Stimulated activated CD8-positive, alpha-beta memory T cell treated with anti-CD3 and anti-CD28 coated beads, Interleukin-7, amount 100 ng/mL, for 24 hours (primary cell): ENCODE data around the gene CRISPLD2.

Source experiments
- DNase-seq: peaks from one replicate; pipeline ENCODE4 v3.0.0-alpha.2; 2020; ENCODE audit warnings: low read depth

The CRISPLD2 gene

GRCh38 chr16:84800158-84800978 is 19.4 kb upstream of the CRISPLD2 start:
- no peak for DNase-seq

DNA sequence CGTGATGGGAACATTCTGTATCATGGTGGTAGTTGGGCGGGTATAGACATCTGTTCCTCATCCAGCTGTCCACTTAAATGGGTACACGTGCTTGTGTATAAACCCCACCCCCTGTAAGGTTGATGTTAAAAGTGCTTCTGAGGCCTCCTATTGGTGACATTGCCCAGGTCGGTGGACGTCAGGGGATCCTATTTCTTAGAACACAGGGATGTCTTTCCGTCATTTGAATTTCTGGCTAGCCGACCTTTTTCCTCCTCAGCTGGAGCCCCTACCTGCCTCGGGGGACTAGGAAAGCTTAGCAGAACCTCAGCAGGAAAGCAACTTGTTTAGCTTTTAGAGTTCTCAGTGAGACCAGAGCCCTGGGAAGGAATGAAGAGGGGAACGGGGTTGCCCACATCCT is 16.6 kb upstream of the CRISPLD2 start:
- DNase-seq = no peak

DNA sequence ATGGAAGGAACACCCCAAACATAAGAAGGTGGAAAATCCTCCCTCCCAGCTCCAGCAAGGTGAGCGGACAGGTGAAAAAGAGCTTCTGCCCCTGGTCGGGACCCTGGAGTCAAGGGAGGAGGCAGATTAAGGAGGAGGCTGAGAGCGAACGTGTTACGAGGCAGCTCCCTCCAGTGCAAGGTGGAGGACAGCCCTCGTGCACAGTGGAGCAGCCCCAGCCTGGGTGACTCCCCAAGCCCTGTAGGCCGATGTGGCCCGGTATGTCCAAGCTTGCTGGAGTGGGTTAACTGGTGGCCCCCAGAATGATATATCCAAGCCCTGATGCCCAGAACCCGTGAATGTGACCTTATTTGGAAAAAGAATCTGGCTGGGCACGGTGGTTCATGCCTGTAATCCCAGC is 15.5 kb upstream of the CRISPLD2 start:
- no peak for DNase-seq

DNA sequence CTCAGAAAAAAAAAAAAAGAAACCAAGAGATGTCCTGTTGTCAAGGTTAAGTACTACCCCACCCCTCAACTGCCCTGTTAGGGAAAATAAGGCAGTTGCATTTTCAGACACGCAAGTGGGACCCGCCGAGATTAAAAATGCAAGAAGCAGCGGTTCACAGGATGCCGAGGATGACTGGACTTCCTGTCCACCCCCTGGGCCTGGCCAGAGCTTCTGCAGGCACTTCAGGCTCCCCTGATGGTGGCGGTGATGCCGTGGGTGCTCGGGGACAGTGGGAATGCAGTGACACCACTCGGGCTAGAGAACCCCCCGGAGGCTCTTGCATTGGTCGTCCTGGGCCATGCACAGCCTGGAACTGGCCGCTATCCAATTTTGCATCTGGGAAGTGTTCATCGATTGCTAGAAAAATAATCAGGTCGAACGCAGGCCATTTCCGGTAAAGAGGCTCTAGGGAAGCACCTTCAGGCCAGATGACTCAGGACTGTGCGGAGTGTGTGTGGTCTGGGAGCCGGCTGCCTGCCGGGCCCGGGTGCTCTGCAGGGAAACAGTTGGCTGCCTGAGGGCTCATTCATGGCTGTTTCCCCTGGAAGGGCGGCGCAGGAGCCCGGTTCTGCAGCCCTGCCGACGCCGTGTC is 13.4 kb upstream of the CRISPLD2 start:
- DNase-seq = no peak

DNA sequence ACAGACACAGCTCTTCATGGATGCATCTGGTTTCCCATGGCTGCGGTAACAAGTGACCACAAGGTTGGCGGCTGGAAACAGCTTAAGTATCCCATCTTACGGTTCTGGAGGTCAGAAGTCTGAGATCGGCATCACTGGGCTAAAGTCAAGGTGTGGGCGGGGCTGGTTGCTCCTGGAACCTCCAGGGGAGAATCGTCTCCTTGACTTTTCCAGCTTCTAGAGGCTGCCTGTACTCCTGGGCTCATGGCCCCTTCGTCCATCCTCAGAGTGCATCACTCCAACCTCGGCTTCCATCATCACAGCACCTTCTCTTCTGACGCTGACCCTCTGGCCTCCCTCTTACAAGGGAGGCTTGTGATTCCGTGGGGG is 12.9 kb upstream of the CRISPLD2 start:
- no peak for DNase-seq

DNA sequence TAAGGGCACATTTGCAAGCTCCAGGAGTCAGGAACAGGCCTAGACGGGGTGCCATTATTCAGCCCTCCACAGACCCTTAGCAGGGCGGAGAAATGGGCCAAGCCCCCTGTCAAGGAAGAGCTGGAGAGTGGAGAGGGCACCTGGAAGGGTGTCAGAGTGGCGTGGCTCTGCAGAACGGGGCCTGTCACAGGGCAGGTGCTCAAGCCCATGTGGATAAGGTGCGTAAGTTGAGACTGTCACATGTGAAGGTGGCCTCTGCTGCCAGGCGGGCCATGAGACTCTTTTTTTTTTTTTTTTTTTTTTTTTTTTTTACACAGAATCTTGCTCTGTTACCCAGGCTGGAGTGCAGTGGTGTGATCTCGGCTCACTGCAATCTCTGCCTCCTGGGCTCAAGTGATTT is 12.0 kb upstream of the CRISPLD2 start:
- no peak for DNase-seq

- DNase-seq = no peak
Observed at GRCh38 chr16:84808826-84809225, 11.0 kb upstream of the CRISPLD2 start.

GRCh38 chr16:84810518-84811273 is 9.1 kb upstream of the CRISPLD2 start:
- no peak for DNase-seq

DNA sequence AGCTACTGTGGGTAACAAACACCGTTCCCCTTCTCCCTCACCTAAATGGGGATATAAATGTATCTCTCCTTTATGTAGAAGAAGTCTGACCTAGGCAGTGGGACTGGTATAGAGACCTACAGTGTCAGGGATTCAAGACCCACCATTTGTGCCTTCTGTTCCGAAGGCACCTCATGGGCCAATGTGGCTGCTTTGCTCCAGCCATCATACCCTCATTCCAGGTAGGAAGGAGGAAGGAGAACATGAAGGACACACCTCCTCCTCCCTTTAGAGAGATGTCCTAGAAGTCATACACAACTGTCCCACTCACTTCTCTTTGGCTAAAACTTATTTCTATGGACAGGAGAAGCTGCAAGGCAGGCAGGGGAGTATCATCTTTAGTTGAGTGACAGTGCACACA is 8.3 kb upstream of the CRISPLD2 start:
- no peak for DNase-seq

- DNase-seq = no peak
Observed at GRCh38 chr16:84813141-84813934, 6.4 kb upstream of the CRISPLD2 start.

- no peak for DNase-seq
Observed at GRCh38 chr16:84815462-84815861, 4.3 kb upstream of the CRISPLD2 start.

GRCh38 chr16:84816023-84816422 is 3.8 kb upstream of the CRISPLD2 start:
- no peak for DNase-seq

DNA sequence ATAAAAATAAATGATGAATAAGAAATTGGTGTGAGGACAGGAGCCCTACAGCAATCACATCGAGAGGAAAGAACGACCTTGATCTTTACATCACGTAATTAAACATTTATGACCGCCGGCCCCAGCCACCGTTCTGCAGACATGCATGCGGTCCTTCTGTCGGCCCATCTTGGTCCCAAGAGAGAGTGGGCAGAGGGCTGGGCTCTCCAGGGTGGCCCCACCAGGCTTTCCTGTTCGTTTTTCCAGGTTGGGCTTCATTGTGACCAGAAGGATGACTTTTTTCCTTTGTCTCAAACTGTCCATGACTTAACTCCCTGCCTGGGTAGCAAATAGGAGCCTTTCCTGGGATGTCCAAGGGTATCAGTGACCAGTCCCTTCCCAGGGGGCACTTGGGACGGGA is 3.3 kb upstream of the CRISPLD2 start:
- no peak for DNase-seq

DNA sequence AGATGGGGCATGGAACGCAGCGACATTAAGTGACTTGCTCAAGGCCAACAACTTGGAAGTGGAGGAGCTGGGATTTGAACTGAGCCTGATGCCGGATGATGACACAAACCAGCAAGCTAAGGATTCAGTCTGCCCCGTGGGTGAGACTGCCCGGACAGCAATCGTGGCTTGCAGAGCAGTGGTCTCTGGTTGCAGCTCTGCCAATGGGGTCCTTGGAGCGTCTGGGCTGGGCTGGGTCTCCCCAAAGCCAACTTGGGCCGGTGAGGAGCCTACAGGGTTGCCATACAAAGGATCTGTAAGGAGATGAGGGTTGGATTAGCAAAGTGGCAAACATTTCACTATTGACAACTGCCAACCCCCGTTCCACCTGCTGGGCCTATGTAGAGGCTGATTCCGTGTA is 2.6 kb upstream of the CRISPLD2 start:
- DNase-seq = no peak

GRCh38 chr16:84817613-84818012 is 2.2 kb upstream of the CRISPLD2 start:
- no peak for DNase-seq

DNA sequence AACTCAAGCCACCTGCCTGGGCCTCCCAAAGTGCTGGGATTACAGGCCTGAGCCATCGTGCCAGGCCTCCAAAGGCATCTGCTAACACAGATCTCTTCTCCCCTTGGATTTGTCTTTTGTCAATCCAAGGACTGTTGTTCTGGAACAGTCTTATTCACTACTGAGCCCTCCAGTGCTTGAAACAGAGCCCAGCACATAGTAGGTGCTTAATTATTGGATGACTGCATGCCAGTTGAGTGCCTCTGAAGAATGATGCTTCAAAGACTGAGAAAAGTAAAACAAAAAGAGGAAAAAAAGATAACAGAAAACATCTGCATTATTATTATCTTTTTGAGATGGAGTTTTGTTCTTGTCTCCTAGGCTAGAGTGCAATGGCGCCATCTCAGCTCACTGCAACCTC is 1.7 kb upstream of the CRISPLD2 start:
- no peak for DNase-seq

- DNase-seq = no peak
Observed at GRCh38 chr16:84818989-84819643, 669 bp upstream of the CRISPLD2 start.

- DNase-seq = no peak
Observed at GRCh38 chr16:84820305-84820684, 510 bp downstream of the CRISPLD2 start.

DNA sequence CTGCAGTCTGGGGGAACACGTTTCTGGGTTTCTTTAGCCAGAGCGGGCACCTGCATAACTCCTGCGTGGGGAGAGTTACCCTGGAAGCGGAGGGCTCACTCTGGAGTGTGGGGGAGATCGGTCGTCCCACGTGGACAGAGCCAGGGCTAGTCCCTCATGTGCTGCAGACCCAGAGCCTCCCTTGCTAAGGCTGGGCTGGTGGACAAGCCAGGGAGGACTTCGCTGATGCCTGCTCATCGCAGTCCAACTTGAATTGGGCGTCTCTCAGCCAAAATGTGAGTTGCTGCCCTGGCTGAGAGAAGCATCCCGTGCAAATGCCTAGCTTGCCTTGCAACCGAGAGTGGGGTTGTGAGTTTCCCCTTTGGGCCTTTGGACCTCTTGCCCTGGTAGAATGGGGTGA is 986 bp downstream of the CRISPLD2 start:
- no peak for DNase-seq

- no peak for DNase-seq
Observed at GRCh38 chr16:84821179-84821578, 1.4 kb downstream of the CRISPLD2 start.

DNA sequence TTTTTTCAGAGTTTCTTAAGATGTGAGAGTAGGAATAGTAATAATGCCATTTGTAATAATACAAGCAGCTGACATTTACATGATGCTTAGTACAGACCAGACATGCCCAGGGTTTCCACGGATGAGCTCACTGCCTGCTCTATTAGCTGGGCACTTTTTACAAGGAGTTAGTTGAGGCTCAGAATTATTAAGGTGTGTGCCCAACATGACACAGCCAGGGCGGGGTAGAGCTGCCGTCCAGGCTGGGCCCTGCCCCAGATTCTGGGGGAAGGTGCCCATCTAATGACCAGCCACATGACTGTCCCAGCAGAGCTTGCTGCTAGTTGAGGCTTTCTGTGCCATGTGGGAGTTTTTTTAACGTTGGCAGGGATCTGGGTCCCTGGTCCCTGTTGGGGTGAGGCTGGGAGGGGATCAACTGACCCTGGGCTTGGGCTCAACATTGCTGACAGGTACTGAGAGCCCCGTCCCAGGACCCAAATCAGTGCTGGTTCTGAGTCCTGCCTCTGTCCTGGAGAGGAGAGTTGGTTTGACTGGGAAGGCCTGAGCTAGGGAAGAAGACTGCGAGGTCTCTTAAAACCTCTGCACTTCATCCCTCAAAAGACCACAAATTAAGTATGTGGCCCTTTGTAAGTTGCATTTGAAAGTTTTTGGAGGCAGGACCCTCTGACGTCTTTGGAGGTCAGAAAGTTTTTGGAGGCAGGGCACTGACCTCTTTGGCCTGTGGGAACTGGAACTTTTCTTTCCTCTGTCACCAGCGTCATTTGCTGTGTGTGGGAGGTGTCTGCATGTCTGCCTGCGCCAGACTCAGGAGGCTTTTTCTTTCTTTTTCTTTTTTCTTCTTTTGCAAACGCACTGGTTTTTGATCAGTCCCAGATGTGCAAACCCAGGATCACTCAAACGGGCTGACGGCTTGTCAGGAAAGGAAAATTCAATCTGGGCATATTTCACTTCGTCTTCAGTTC is 2.2 kb downstream of the CRISPLD2 start:
- DNase-seq = no peak
